Tibial nerve (tissue), 4 donors: ENCODE results near the gene ZNF827. TPM values are rescaled to one million over a fixed set of nuclear protein-coding genes. Genes with fewer than 3 reads are reported as not detected.

Source experiments
- DNase-seq, 2 donors: peaks; one replicate each; pipeline ENCODE4 v3.0.0-alpha.2; 2019; ENCODE audit warnings: low spot score in 2 of 2
- H3K27ac ChIP-seq, 4 donors: fragments of 200-600 bp; sonication (generic) in 3 of 4; one replicate each; pipeline ENCODE4 v1.5.1; 2017 to 2019; ENCODE audit warnings: mild to moderate bottlenecking in 1 of 4
- H3K27me3 ChIP-seq, 2 donors: fragments of 200-600 bp; sonication (generic) in 1 of 2; one replicate each; pipeline versions ENCODE4 v1.5.1 to v1.6.0; 2017 to 2019
- H3K36me3 ChIP-seq, 3 donors: fragments of 200-600 bp; sonication (generic); one replicate each; pipeline ENCODE4 v1.5.1; 2018 to 2019
- H3K4me1 ChIP-seq, 4 donors: fragments of 200-600 bp; sonication (generic) in 3 of 4; one replicate each; pipeline ENCODE4 v1.5.1; 2017 to 2019
- H3K4me3 ChIP-seq, 4 donors: fragments of 200-600 bp; sonication (generic) in 3 of 4; one replicate each; pipeline ENCODE4 v1.5.1; 2017 to 2019; ENCODE audit warnings: mild to moderate bottlenecking in 1 of 4, moderate library complexity in 1 of 4
- H3K9me3 ChIP-seq, 4 donors: fragments of 200-600 bp; sonication (generic) in 3 of 4; one replicate each; pipeline ENCODE4 v1.5.1; 2017 to 2019
- CTCF ChIP-seq, 5 experiments: fragments of 200-600 bp in 3 of 5; fragments of 450-650 bp in 2 of 5; sonication (generic) in 3 of 5; IDR thresholded peaks; one replicate each; pipeline ENCODE4 v1.5.1; 2016 to 2019; ENCODE audit warnings: antibody characterized with exemption in 5 of 5, mild to moderate bottlenecking in 3 of 5, moderate library complexity in 2 of 5
- EP300 ChIP-seq, 2 donors: sonication (generic); formaldehyde crosslinking; IDR thresholded peaks; one replicate each; pipeline ENCODE4 v1.6.1; 2017; ENCODE audit warnings: antibody characterized with exemption in 2 of 2, mild to moderate bottlenecking in 1 of 2
- POLR2A ChIP-seq, 2 donors: fragments of 450-650 bp; IDR thresholded peaks; one replicate each; pipeline ENCODE4 v1.6.1; 2017; ENCODE audit warnings: antibody characterized with exemption in 2 of 2, mild to moderate bottlenecking in 2 of 2, moderate library complexity in 2 of 2
- WGBS, 2 donors: methylation state at CpG; one replicate each; pipeline ENCODE4 v1.1.5; 2018; 5-methylcytosine and 5-hydroxymethylcytosine counted together
- total RNA-seq, 4 donors: library from RNA; depleted of rRNA; stranded (reverse); fragments of >200 nt; gene quantifications; one replicate each; pipeline ENCODE4 v1.1.0, GENCODE V29; 2016

ZNF827 gene
- total RNA-seq, 4 donors from 2014 or later: 3.7 to 10.0 (median 6.4) TPM

- peaks cover 0 to 4% (median 0%) of the 10 kb centered on the region in 4 donors for H3K4me1 ChIP-seq
- H3K4me3 ChIP-seq: no peak overlapping the region
- no peak overlapping the region for H3K27ac ChIP-seq
- TF ChIP-seq EP300 (IDR thresholded peaks at IDR 0.05) (no peak), POLR2A (IDR thresholded peaks at IDR 0.05) (no peak), CTCF (IDR thresholded peaks at IDR 0.05) (no peak)
- no peak for DNase-seq
- H3K27me3 ChIP-seq: no peaks in the 10 kb centered on the region
- no peaks in the 10 kb centered on the region for H3K36me3 ChIP-seq
- no peaks in the 10 kb centered on the region for H3K9me3 ChIP-seq
These were observed 64.7 kb downstream of the ZNF827 start for GRCh38 chr4:145873901-145874300.

GRCh38 chr4:145871209-145871608 is 67.4 kb downstream of the ZNF827 start:
- TF ChIP-seq CTCF (IDR thresholded peaks at IDR 0.05) (no peak), POLR2A (IDR thresholded peaks at IDR 0.05) (no peak), EP300 (IDR thresholded peaks at IDR 0.05) (no peak)
- H3K36me3 ChIP-seq: no peaks in the 10 kb centered on the region

GRCh38 chr4:145870155-145871020 is 68.2 kb downstream of the ZNF827 start:
- Histone ChIP-seq H3K27ac (no peak overlapping the region), H3K36me3 (no peaks in the 10 kb centered on the region), H3K27me3 (no peaks in the 10 kb centered on the region), H3K4me1 (no peaks in the 10 kb centered on the region), H3K4me3 (no peak overlapping the region), H3K9me3 (no peaks in the 10 kb centered on the region)
- WGBS, 2 donors: 81 to 85% methylated on average over 9 of the region's 9 CpGs
- TF ChIP-seq CTCF (IDR thresholded peaks at IDR 0.05) (no peak), POLR2A (IDR thresholded peaks at IDR 0.05) (no peak), EP300 (IDR thresholded peaks at IDR 0.05) (no peak)
- no peak for DNase-seq

More at GRCh38 chr4:145871209-145871608, 67.4 kb downstream of the ZNF827 start:
- H3K4me1 ChIP-seq: no peaks in the 10 kb centered on the region
- no peaks in the 10 kb centered on the region for H3K9me3 ChIP-seq
- no peaks in the 10 kb centered on the region for H3K27me3 ChIP-seq
- H3K4me3 ChIP-seq: no peak overlapping the region
- DNase-seq: no peak
- H3K27ac ChIP-seq: no peak overlapping the region

GRCh38 chr4:145868637-145869409 is 69.8 kb downstream of the ZNF827 start:
- TF ChIP-seq POLR2A (IDR thresholded peaks at IDR 0.05) (no peak), CTCF (IDR thresholded peaks at IDR 0.05) (no peak), EP300 (IDR thresholded peaks at IDR 0.05) (no peak)
- H3K27ac ChIP-seq: no peak overlapping the region
- H3K9me3 ChIP-seq: no peaks in the 10 kb centered on the region
- DNase-seq: no peak
- no peaks in the 10 kb centered on the region for H3K36me3 ChIP-seq
- H3K27me3 ChIP-seq: no peaks in the 10 kb centered on the region
- no peak overlapping the region for H3K4me3 ChIP-seq
- no peaks in the 10 kb centered on the region for H3K4me1 ChIP-seq
- 42 to 53% methylated on average over 1 of the region's 1 CpG for WGBS, 2 donors

GRCh38 chr4:145867406-145867805 is 71.2 kb downstream of the ZNF827 start:
- Histone ChIP-seq H3K36me3 (no peaks in the 10 kb centered on the region), H3K27me3 (no peaks in the 10 kb centered on the region), H3K27ac (no peak overlapping the region), H3K4me1 (no peaks in the 10 kb centered on the region), H3K4me3 (no peak overlapping the region), H3K9me3 (no peaks in the 10 kb centered on the region)
- TF ChIP-seq POLR2A (IDR thresholded peaks at IDR 0.05): no peak
- no peak for TF ChIP-seq EP300 (IDR thresholded peaks at IDR 0.05)
- no peak for TF ChIP-seq CTCF (IDR thresholded peaks at IDR 0.05)
- DNase-seq: no peak
